Lower leg skin (tissue), 4 donors: ENCODE results near the gene CABP7. TPM values are rescaled to one million over a fixed set of nuclear protein-coding genes. Genes with fewer than 3 reads are reported as not detected.

Experiments used
- DNase-seq, 2 donors: peaks; one replicate each; pipeline ENCODE4 v3.0.0-alpha.2; 2019; ENCODE audit warnings: low spot score in 2 of 2
- H3K4me3 ChIP-seq: fragments of 200-600 bp; sonication (generic); 2 replicates; pipeline ENCODE4 v1.5.1; 2017; ENCODE audit warnings: mild to moderate bottlenecking, low read depth; ENCODE audit not compliant: poor library complexity, severe bottlenecking
- CTCF ChIP-seq, 3 donors: fragments of 450-650 bp; IDR thresholded peaks; one replicate each; pipeline ENCODE4 v1.5.1; 2016; ENCODE audit warnings: antibody characterized with exemption in 3 of 3, mild to moderate bottlenecking in 3 of 3, moderate library complexity in 2 of 3
- POLR2A ChIP-seq, 2 donors: fragments of 450-650 bp; IDR thresholded peaks; one replicate each; pipeline ENCODE4 v1.6.1; 2016 to 2017; ENCODE audit warnings: antibody characterized with exemption in 2 of 2, mild to moderate bottlenecking in 1 of 2, moderate library complexity in 1 of 2
- WGBS, 2 donors: methylation state at CpG; one replicate each; pipeline ENCODE4 v1.1.5; 2018; 5-methylcytosine and 5-hydroxymethylcytosine counted together
- intact Hi-C: fragments of 100-400 bp; cut with DNase I; formaldehyde crosslinking; loops from one replicate; pipeline ENCODE4 v1.15.0; 2023; ENCODE audit warnings: low total_unique reads
- total RNA-seq, 4 donors: library from RNA; depleted of rRNA; stranded (reverse); fragments of >200 nt; gene quantifications; one replicate each; pipeline ENCODE4 v1.1.0, GENCODE V29; 2016

The CABP7 gene
- total RNA-seq, 4 donors from 2014 or later, result not detected

- no peak for DNase-seq
- intact Hi-C loops, result no loop called here
- 75 to 84% methylated on average over 5 of the region's 5 CpGs for WGBS, 2 donors
- no peak for TF ChIP-seq CTCF (IDR thresholded peaks at IDR 0.05)
- no peak for TF ChIP-seq POLR2A (IDR thresholded peaks at IDR 0.05)
- no peak overlapping the region for H3K4me3 ChIP-seq
These were observed 39.2 kb downstream of the CABP7 start for GRCh38 chr22:29758959-29759358.

- no peak for TF ChIP-seq POLR2A (IDR thresholded peaks at IDR 0.05)
- DNase-seq, result no peak
- no peak overlapping the region for H3K4me3 ChIP-seq
- intact Hi-C loops, result no loop called here
- 86 to 93% methylated on average over 15 of the region's 15 CpGs for WGBS, 2 donors
These were observed 42.5 kb downstream of the CABP7 start for GRCh38 chr22:29762263-29762662.

- peak overlapping the region; percentile 82 for H3K4me3 ChIP-seq
- TF ChIP-seq POLR2A (IDR thresholded peaks at IDR 0.05) (no peak), CTCF (IDR thresholded peaks at IDR 0.05) (no peak)
- 53 to 54% methylated on average over 15 of the region's 15 CpGs for WGBS, 2 donors
- DNase-seq, result no peak
- intact Hi-C loops, result no loop called here
These were observed 46.3 kb downstream of the CABP7 start for GRCh38 chr22:29765905-29766631.

GRCh38 chr22:29766632-29767170 is 46.9 kb downstream of the CABP7 start, which contains the start of gene ZMAT5:
Gene ZMAT5 (minus strand): TSS chr22:29767007. CDS start chr22:29748544, 18,463 bp downstream.
- peak within 1 kb of the TSS; percentile 82 for H3K4me3 ChIP-seq
- 0 to 2% methylated on average over 29 of the region's 32 CpGs for WGBS, 2 donors
- peak; percentile 95 to 98 for DNase-seq
- TF ChIP-seq POLR2A (IDR thresholded peaks at IDR 0.05), result no peak
- TF ChIP-seq CTCF (IDR thresholded peaks at IDR 0.05), result no peak
- intact Hi-C loops, result no loop called here

- TF ChIP-seq CTCF (IDR thresholded peaks at IDR 0.05) (no peak), POLR2A (IDR thresholded peaks at IDR 0.05) (no peak)
- WGBS, 2 donors, result 1% methylated on average over 46 of the region's 46 CpGs
- intact Hi-C loops, result no loop called here
These were observed 47.6 kb downstream of the CABP7 start, which contains the start of gene UQCR10 for GRCh38 chr22:29767171-29768051. Gene UQCR10 (plus strand): TSS chr22:29767369. CDS start chr22:29767399, 30 bp downstream.

More at GRCh38 chr22:29767171-29768051, 47.6 kb downstream of the CABP7 start, which contains the start of gene UQCR10:
- H3K4me3 ChIP-seq, result peak within 1 kb of the TSS; percentile 82
- peak; percentile 89 to 98 for DNase-seq
